Activated naive CD8-positive, alpha-beta T cell treated with anti-CD3 and anti-CD28 coated beads, Interleukin-2, amount 10 ng/mL, durations not matched to agents 7 days and 5 days (primary cell): ENCODE results near the gene GNL1. TPM values are rescaled to one million over a fixed set of nuclear protein-coding genes. Genes with fewer than 3 reads are reported as not detected.

Experiments
- ATAC-seq: fragments of 150-1000 bp; cut with Tn5 transposase; one replicate; pipeline ENCODE4 v1.10.0; 2021; ENCODE audit warnings: low read depth, moderate library complexity
- POLR2A ChIA-PET: fragments of 350-600 bp; sonication (Branson Sonifier 250); formaldehyde crosslinking; loops from one replicate; lab custom pipeline; 2021; ENCODE audit warnings: antibody characterized with exemption; lab: Charles Lee
- DNase-seq: peaks from one replicate; pipeline ENCODE4 v3.0.0; 2021
- H3K27ac Mint-ChIP-seq: one replicate; pipeline ENCODE4 v1.8.0; 2022; ENCODE audit warnings: mild to moderate bottlenecking, mixed read lengths
- H3K27me3 Mint-ChIP-seq: one replicate; pipeline ENCODE4 v1.8.0; 2022; ENCODE audit warnings: mild to moderate bottlenecking, moderate library complexity, mixed read lengths
- H3K36me3 Mint-ChIP-seq: one replicate; pipeline ENCODE4 v1.8.0; 2021; ENCODE audit warnings: mild to moderate bottlenecking, mixed read lengths
- H3K4me1 Mint-ChIP-seq: one replicate; pipeline ENCODE4 v1.8.0; 2021; ENCODE audit warnings: mixed read lengths
- H3K4me3 Mint-ChIP-seq: one replicate; pipeline ENCODE4 v1.8.0; 2022; ENCODE audit warnings: mild to moderate bottlenecking, moderate library complexity, mixed read lengths
- H3K9me3 Mint-ChIP-seq: one replicate; pipeline ENCODE4 v1.8.0; 2021; ENCODE audit warnings: mixed read lengths
- total RNA-seq, 2 experiments: library from RNA; stranded (reverse); gene quantifications; one replicate each; pipeline ENCODE4 v1.2.3, GENCODE V29; 2021

Gene GNL1
- total RNA-seq, 2 experiments from 2014 or later, result 84.3 to 88.6 TPM

DNA sequence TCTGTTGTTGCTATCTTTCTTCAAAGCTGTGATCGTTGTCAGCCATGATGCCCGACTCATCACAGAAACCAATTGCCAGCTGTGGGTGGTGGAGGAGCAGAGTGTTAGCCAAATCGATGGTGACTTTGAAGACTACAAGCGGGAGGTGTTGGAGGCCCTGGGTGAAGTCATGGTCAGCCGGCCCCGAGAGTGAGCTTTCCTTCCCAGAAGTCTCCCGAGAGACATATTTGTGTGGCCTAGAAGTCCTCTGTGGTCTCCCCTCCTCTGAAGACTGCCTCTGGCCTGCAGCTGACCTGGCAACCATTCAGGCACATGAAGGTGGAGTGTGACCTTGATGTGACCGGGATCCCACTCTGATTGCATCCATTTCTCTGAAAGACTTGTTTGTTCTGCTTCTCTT, 34.2 kb upstream of the GNL1 start:
- POLR2A ChIA-PET, result interaction anchor here (0.7 kb wide), 1 partner anchor 10 kb away, joined by 3 read pairs; no protein-coding TSS in a partner anchor
- H3K36me3 Mint-ChIP-seq, result peaks cover 34% of the 10 kb centered on the region

DNA sequence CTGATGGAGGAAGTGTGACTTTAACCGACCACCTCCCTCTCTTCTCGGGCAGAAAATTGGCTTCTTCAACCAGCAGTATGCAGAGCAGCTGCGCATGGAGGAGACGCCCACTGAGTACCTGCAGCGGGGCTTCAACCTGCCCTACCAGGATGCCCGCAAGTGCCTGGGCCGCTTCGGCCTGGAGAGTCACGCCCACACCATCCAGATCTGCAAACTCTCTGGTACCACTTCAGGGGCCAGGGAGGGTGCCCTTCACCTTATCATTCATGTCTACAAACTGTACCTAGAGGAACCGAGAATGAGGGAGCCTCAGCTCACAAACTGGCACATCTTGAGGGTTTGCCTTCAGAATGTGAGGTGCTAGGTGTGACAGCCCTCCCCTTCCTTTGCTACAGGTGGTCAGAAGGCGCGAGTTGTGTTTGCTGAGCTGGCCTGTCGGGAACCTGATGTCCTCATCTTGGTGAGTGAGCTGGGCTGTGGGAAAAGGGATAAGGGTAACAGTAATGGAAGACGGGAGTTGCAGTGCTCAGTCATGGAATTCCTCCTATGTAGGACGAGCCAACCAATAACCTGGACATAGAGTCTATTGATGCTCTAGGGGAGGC, 33.6 kb upstream of the GNL1 start:
- H3K27me3 Mint-ChIP-seq, result no peaks in the 10 kb centered on the region
- DNase-seq (no peak), ATAC-seq (no peak)
- peaks cover 36% of the 10 kb centered on the region for H3K36me3 Mint-ChIP-seq
- no peaks in the 10 kb centered on the region for H3K9me3 Mint-ChIP-seq
- H3K4me1 Mint-ChIP-seq, result peaks cover 10% of the 10 kb centered on the region
- H3K27ac Mint-ChIP-seq, result no peak overlapping the region
- H3K4me3 Mint-ChIP-seq, result no peak overlapping the region
- POLR2A ChIA-PET, result interaction anchor here (0.7 to 1.7 kb wide), 2 partner anchors 11 to 23 kb away, joined by 3 read pairs; no protein-coding TSS in a partner anchor

More for the DNA sequence above, 34.2 kb upstream of the GNL1 start:
- Mint-ChIP-seq H3K27me3 (no peaks in the 10 kb centered on the region), H3K9me3 (no peaks in the 10 kb centered on the region), H3K4me3 (no peak overlapping the region), H3K27ac (peak overlapping the region; percentile 62), H3K4me1 (peaks cover 11% of the 10 kb centered on the region)
- DNase-seq (no peak), ATAC-seq (no peak)

DNA sequence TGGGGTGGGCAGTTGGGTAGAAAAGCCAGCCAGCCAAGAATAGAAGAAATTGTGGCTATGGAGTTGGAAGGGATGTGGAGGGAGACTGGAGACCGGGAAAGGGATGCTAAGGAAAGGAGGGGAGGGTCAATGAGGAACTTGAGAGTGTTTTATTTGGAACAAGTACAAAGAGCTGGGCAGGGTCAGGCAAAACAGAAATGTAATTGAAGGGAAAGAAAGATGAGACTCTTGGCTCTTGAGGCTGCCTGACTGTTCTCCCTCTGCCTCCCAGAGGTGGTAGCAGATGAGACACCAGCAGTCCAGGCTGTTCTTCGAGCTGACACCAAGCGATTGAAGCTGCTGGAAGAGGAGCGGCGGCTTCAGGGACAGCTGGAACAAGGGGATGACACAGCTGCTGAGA, 27.6 kb upstream of the GNL1 start:
- H3K9me3 Mint-ChIP-seq, result no peaks in the 10 kb centered on the region
- H3K4me1 Mint-ChIP-seq, result peaks cover 1% of the 10 kb centered on the region
- no peaks in the 10 kb centered on the region for H3K27me3 Mint-ChIP-seq
- POLR2A ChIA-PET, result interaction anchor here (0.9 kb wide), 1 partner anchor 10 kb away, joined by 5 read pairs; no protein-coding TSS in a partner anchor
- H3K27ac Mint-ChIP-seq, result peak overlapping the region; percentile 55
- peaks cover 44% of the 10 kb centered on the region for H3K36me3 Mint-ChIP-seq
- ATAC-seq, result no peak
- no peak for DNase-seq
- H3K4me3 Mint-ChIP-seq, result no peak overlapping the region

DNA sequence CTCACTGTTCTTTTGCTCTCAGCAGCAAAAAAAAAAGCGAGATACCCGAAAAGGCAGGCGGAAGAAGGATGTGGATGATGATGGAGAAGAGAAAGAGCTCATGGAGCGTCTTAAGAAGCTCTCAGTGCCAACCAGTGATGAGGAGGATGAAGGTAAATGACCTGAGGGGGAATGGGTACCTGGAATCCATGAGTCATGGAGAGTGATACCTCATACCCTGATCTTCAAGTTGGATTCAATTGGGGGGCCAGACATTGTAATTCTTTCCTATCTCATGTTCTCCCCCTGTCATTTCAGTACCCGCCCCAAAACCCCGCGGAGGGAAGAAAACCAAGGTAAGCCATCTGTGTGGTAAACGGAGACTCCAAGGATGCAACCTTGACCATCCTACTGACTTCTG, 21.8 kb upstream of the GNL1 start:
- Mint-ChIP-seq H3K4me1 (peaks cover 22% of the 10 kb centered on the region), H3K4me3 (no peak overlapping the region), H3K9me3 (no peaks in the 10 kb centered on the region), H3K27ac (no peak overlapping the region), H3K27me3 (no peaks in the 10 kb centered on the region), H3K36me3 (peaks cover 42% of the 10 kb centered on the region)
- DNase-seq, result no peak
- ATAC-seq, result no peak
- POLR2A ChIA-PET, result interaction anchor here (1.0 kb wide), 2 partner anchors 11 to 13 kb away, joined by 3 read pairs; no protein-coding TSS in a partner anchor

DNA sequence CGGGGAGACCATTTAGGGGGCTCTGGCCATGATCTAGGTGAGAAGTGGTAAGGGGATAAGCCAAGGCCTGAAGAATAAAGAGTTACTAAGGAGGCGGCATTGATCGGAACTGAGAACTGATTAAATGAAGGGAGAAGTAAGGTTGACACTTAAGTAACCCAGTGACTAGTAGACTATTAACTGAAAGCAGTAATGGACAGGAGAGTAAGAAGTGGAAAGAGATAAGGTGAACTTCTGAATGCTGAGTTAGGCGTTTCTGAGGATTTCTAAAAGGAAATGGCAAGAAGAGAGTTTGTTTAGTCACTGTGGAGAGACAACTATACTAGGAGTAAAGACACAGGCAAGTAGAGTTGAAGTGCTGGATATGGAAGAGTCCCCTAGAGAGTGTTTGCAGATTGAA, 16.8 kb upstream of the GNL1 start:
- no peak for ATAC-seq
- Mint-ChIP-seq H3K9me3 (no peaks in the 10 kb centered on the region), H3K27ac (peak overlapping the region; percentile 27), H3K27me3 (peaks cover 2% of the 10 kb centered on the region), H3K4me1 (peaks cover 52% of the 10 kb centered on the region), H3K4me3 (peak overlapping the region; percentile 98), H3K36me3 (peaks cover 18% of the 10 kb centered on the region)
- POLR2A ChIA-PET, result no interaction called here
- no peak for DNase-seq

DNA sequence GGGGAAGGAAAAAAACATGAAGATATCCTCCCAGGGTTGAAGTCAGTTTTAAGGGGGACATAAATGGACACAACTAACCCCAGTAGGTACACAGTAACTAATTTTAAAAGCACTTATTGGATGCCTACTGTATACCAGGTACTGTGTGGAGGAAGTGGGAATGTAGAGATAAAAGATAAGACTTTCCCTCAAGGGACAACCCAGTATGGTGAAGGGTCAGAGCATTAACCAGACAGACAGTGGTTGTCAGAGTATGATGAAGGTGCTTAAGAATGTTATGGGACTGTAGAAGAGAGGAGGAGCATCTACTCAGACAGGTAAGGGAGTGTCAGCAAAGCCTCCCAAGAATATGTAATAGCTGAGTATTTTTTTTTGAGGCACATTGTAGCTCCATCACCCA, 15.9 kb upstream of the GNL1 start:
- DNase-seq (no peak), ATAC-seq (no peak)
- Mint-ChIP-seq H3K4me1 (peaks cover 52% of the 10 kb centered on the region), H3K36me3 (peaks cover 15% of the 10 kb centered on the region), H3K27ac (peak overlapping the region; percentile 96), H3K4me3 (peak overlapping the region; percentile 98), H3K9me3 (no peaks in the 10 kb centered on the region), H3K27me3 (peaks cover 2% of the 10 kb centered on the region)
- POLR2A ChIA-PET, result no interaction called here

DNA sequence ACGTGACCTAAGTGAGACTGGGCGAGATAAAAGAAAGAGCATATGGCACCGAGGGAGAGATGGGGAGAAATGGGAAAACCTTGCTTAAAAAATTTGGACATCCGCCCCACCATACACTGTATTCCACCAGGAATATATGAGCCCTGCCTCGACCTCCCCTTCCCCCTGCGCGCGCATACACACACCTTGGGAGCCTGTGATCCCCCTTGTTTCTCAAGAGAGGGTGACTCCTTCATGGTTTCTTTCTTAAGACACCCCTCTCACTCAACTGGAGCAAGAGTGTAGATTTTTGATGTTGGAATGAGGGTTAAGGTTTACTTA, 15.4 kb upstream of the GNL1 start:
- Mint-ChIP-seq H3K27me3 (peaks cover 2% of the 10 kb centered on the region), H3K9me3 (no peaks in the 10 kb centered on the region), H3K4me3 (peak overlapping the region; percentile 98), H3K27ac (peak overlapping the region; percentile 96), H3K36me3 (peaks cover 11% of the 10 kb centered on the region), H3K4me1 (peaks cover 50% of the 10 kb centered on the region)
- ATAC-seq (no peak), DNase-seq (no peak)
- POLR2A ChIA-PET, result interaction anchor here (0.9 to 2.5 kb wide), 15 partner anchors 14 to 246 kb away, joined by 3 to 29 read pairs (median 4); partner anchors contain the start of genes DHX16, MDC1, MRPS18B and PPP1R10

DNA sequence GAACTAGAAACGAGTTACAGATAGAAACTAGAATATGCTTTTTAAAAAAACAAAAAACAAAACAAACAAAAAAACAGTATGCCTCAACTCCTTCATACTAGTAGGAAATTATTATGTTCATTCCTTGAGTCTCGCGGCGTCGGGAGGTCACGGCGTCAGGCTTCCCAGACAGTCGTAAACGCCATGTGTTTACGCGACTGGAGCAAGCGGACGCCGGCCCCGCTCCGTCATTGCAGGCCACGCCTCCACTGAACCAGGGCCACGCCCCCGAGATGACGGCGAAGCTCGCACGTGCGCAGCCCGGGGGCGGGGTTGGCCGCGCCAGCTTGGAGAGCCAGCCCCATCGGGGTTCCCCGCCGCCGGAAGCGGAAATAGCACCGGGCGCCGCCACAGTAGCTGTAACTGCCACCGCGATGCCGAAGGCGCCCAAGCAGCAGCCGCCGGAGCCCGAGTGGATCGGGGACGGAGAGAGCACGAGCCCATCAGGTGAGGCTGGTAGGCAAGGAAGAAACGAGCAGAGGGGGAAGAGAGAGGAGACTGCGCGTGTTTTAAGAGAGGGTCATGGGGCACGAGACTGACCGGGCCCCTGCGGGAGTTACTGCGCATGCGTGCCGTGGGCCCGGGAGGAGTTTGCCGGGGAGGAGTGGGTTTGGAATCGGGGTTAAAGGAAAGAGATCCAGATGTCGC, 14.9 kb upstream of the GNL1 start, which contains the start of gene ABCF1:
Gene ABCF1, plus strand, starts transcription at position 368 of the 687 bp plus-strand sequence. Its CDS starts 46 bp downstream, at position 414.
- Mint-ChIP-seq H3K9me3 (no peaks in the 10 kb centered on the region), H3K4me3 (peak within 1 kb of the TSS; percentile 98), H3K27ac (peak within 1 kb of the TSS; percentile 96), H3K4me1 (peaks cover 46% of the 10 kb centered on the region), H3K27me3 (peaks cover 2% of the 10 kb centered on the region), H3K36me3 (peaks cover 9% of the 10 kb centered on the region)
- DNase-seq (peak; percentile 100), ATAC-seq (peak; percentile 91)
- POLR2A ChIA-PET, result interaction anchor here (0.9 to 2.5 kb wide), 17 partner anchors 14 to 245 kb away, joined by 3 to 29 read pairs (median 4); partner anchors contain the start of genes DHX16, MDC1, MRPS18B and PPP1R10

DNA sequence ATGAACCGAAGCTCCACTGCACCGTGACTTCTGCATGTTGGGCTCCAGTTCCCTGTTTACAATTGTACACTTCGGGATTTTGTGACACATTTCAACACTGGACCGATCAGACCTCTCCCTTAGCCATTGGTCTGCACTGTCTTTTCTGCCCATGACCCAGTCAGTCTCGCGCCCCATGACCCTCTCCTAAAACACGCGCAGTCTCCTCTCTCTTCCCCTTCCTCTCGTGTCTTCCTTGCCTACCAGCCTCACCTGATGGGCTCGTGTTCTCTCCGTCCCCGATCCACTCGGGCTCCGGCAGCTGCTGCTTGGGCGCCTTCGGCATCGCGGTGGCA, 14.4 kb upstream of the GNL1 start:
- DNase-seq, result no peak

DNA sequence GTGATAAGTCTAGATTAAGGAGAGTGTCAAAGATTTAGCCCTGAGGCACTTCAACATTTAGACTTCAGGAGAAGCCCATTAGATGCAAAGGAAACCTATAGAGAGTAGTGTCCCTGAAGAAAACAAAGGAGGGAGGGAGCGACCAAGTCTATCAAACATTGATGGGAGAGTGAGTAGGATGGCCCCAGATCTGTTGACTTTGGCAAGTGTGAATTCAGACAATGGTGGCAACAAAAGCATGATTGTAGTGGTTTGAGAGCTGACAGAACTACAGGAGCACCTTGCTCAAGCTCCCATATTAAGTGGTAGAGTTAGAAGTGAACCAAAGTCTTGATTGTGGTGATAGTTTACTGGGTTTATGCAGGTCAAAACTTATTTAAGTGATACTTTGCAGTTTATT, 14.0 kb upstream of the GNL1 start:
- ATAC-seq (no peak), DNase-seq (no peak)
- no peaks in the 10 kb centered on the region for H3K9me3 Mint-ChIP-seq
- peaks cover 9% of the 10 kb centered on the region for H3K36me3 Mint-ChIP-seq
- peaks cover 48% of the 10 kb centered on the region for H3K4me1 Mint-ChIP-seq
- H3K27me3 Mint-ChIP-seq, result peaks cover 2% of the 10 kb centered on the region
- peak overlapping the region; percentile 58 for H3K27ac Mint-ChIP-seq
- POLR2A ChIA-PET, result interaction anchor here (1.1 to 2.5 kb wide), 9 partner anchors 13 to 244 kb away, joined by 3 to 29 read pairs (median 5); partner anchors contain the start of genes MRPS18B, PPP1R10 and PRR3
- peak overlapping the region; percentile 98 for H3K4me3 Mint-ChIP-seq

More for the DNA sequence above, 14.4 kb upstream of the GNL1 start:
- peaks cover 2% of the 10 kb centered on the region for H3K27me3 Mint-ChIP-seq
- peaks cover 46% of the 10 kb centered on the region for H3K4me1 Mint-ChIP-seq
- no peaks in the 10 kb centered on the region for H3K9me3 Mint-ChIP-seq
- H3K36me3 Mint-ChIP-seq, result peaks cover 9% of the 10 kb centered on the region
- H3K4me3 Mint-ChIP-seq, result peak overlapping the region; percentile 98
- POLR2A ChIA-PET, result interaction anchor here (0.9 to 2.5 kb wide), 17 partner anchors 13 to 245 kb away, joined by 3 to 29 read pairs (median 4); partner anchors contain the start of genes DHX16, MDC1, MRPS18B and PPP1R10
- peak; percentile 9 for ATAC-seq
- peak overlapping the region; percentile 96 for H3K27ac Mint-ChIP-seq

DNA sequence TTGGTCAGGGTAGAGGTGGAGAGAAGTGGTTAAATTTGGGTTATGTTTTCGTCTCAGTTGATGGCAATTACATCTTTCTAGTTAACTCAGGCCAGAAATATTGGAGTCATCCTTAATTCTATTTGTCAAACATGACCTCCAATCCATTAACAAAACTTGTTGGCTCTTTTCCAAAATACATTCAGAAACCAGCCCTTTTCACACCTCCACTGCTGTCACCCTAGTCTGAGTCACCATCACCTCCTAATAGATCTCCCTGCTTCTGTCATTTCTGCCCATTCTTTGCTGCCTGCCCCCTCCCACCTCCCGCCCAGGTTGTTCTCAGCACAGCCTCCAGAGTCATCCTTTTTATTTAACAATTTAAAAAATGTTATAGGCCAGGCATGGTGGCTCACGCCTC, 12.0 kb upstream of the GNL1 start:
- H3K27me3 Mint-ChIP-seq, result peaks cover 2% of the 10 kb centered on the region
- no peak overlapping the region for H3K27ac Mint-ChIP-seq
- ATAC-seq, result no peak
- H3K9me3 Mint-ChIP-seq, result no peaks in the 10 kb centered on the region
- no peak overlapping the region for H3K4me3 Mint-ChIP-seq
- DNase-seq, result no peak
- peaks cover 34% of the 10 kb centered on the region for H3K4me1 Mint-ChIP-seq
- POLR2A ChIA-PET, result interaction anchor here (2.8 kb wide), 1 partner anchor 11 kb away, joined by 15 read pairs; the partner anchor contains the start of gene PRR3
- peaks cover 7% of the 10 kb centered on the region for H3K36me3 Mint-ChIP-seq

DNA sequence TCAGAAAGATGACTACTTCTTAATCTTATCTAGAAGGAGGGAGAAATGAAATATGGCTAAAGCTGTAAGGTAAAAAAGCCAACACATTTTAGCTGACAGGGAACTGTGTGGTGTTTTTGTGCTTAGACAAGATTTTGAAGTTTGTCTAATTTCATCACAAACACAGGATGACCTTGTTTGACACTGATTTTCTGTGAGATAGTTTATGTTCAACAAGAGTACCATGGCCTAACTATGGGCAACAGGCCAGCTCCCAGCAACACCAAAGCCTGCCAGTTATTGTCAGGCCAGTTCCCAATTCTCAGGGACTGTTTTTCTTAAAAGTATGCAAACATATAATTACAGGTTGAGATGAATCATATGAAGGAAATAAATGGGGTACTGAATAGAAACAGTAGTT, 9.5 kb upstream of the GNL1 start:
- no peak for ATAC-seq
- H3K36me3 Mint-ChIP-seq, result peaks cover 8% of the 10 kb centered on the region
- peaks cover 14% of the 10 kb centered on the region for H3K4me1 Mint-ChIP-seq
- POLR2A ChIA-PET, result interaction anchor here (0.7 to 2.8 kb wide), 2 partner anchors 8 to 9 kb away, joined by 3 to 15 read pairs; partner anchors contain the start of gene PRR3
- H3K27me3 Mint-ChIP-seq, result peaks cover 2% of the 10 kb centered on the region
- DNase-seq, result no peak
- H3K9me3 Mint-ChIP-seq, result no peaks in the 10 kb centered on the region
- H3K27ac Mint-ChIP-seq, result no peak overlapping the region
- no peak overlapping the region for H3K4me3 Mint-ChIP-seq

DNA sequence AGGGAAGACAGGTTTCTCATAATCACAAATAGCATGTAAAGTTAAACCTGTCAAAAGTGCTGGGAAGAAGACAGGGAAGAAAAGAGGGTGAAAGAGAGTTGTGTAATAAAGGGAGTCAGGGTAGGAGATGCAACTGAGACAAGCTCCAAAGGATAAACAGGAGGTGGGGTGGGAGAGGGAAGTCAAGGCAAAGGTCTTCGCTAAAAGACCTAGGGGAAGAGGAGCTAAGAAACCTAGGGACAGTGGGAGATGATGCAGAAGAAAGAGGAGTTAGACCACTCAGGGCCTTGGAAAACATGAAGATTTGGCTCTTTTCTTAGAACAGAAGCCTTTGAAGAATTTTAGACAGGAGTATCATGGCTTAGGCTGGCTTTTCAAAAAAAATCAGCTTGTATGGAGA, 7.8 kb upstream of the GNL1 start:
- DNase-seq, result no peak
- no peaks in the 10 kb centered on the region for H3K27me3 Mint-ChIP-seq
- ATAC-seq, result no peak
- peaks cover 11% of the 10 kb centered on the region for H3K36me3 Mint-ChIP-seq
- H3K4me3 Mint-ChIP-seq, result no peak overlapping the region
- POLR2A ChIA-PET, result interaction anchor here (1.4 kb wide), 1 partner anchor 49 kb away, joined by 3 read pairs; no protein-coding TSS in a partner anchor
- peaks cover 9% of the 10 kb centered on the region for H3K4me1 Mint-ChIP-seq
- peak overlapping the region; percentile 4 for H3K27ac Mint-ChIP-seq
- no peaks in the 10 kb centered on the region for H3K9me3 Mint-ChIP-seq
